Measurements from ENCODE around the gene TWF1. TPM values are rescaled to one million over a fixed set of nuclear protein-coding genes. Genes with fewer than 3 reads are reported as not detected.

TWF1 gene
- polyA plus RNA-seq, 1 donor from 2014 or later, result 97.2 TPM

- no peaks in the 10 kb centered on the region for H3F3A ChIP-seq (ENCODE audit: insufficient read depth, low read length, poor library complexity, severe bottlenecking)
- H3K4me3 ChIP-seq (ENCODE audit: low read length), result no peak overlapping the region
- no peaks in the 10 kb centered on the region for H3K9me2 ChIP-seq (ENCODE audit: insufficient read depth, low read length)
- H3K27ac ChIP-seq (ENCODE audit: low read length), result no peak overlapping the region
- H4K20me1 ChIP-seq (ENCODE audit: insufficient read depth), result no peaks in the 10 kb centered on the region
- no peaks in the 10 kb centered on the region for H3K36me3 ChIP-seq (ENCODE audit: insufficient read depth, low read length)
- no peak overlapping the region for H2AFZ ChIP-seq (ENCODE audit: low read depth, low read length)
- no peaks in the 10 kb centered on the region for H3K27me3 ChIP-seq (ENCODE audit: insufficient read depth, low read depth, low read length)
- H3K4me2 ChIP-seq (ENCODE audit: low read length), result no peak overlapping the region
- TF ChIP-seq, protein P1, sequence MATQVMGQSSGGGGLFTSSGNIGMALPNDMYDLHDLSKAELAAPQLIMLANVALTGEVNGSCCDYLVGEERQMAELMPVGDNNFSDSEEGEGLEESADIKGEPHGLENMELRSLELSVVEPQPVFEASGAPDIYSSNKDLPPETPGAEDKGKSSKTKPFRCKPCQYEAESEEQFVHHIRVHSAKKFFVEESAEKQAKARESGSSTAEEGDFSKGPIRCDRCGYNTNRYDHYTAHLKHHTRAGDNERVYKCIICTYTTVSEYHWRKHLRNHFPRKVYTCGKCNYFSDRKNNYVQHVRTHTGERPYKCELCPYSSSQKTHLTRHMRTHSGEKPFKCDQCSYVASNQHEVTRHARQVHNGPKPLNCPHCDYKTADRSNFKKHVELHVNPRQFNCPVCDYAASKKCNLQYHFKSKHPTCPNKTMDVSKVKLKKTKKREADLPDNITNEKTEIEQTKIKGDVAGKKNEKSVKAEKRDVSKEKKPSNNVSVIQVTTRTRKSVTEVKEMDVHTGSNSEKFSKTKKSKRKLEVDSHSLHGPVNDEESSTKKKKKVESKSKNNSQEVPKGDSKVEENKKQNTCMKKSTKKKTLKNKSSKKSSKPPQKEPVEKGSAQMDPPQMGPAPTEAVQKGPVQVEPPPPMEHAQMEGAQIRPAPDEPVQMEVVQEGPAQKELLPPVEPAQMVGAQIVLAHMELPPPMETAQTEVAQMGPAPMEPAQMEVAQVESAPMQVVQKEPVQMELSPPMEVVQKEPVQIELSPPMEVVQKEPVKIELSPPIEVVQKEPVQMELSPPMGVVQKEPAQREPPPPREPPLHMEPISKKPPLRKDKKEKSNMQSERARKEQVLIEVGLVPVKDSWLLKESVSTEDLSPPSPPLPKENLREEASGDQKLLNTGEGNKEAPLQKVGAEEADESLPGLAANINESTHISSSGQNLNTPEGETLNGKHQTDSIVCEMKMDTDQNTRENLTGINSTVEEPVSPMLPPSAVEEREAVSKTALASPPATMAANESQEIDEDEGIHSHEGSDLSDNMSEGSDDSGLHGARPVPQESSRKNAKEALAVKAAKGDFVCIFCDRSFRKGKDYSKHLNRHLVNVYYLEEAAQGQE (IDR thresholded peaks at IDR 0.05; ENCODE audit: borderline replicate concordance), result no peak
- TF ChIP-seq MXI1 (conservative IDR thresholded peaks at IDR 0.05; ENCODE audit: poor library complexity, severe bottlenecking) (no peak), POLR2AphosphoS5 (IDR thresholded peaks at IDR 0.05) (no peak), EZH2 (IDR thresholded peaks at IDR 0.05; ENCODE audit: borderline replicate concordance, insufficient read depth, low read length, poor library complexity, severe bottlenecking) (no peak), EP300 (conservative IDR thresholded peaks at IDR 0.05; ENCODE audit: poor library complexity, severe bottlenecking) (no peak), SMC3 (conservative IDR thresholded peaks at IDR 0.05; ENCODE audit: poor library complexity) (no peak), CTCF (IDR thresholded peaks at IDR 0.05; ENCODE audit: poor library complexity, severe bottlenecking) (no peak), RAD21 (conservative IDR thresholded peaks at IDR 0.05) (no peak), TAF1 (IDR thresholded peaks at IDR 0.05; ENCODE audit: low read depth) (no peak)
- H3K79me2 ChIP-seq (replicated peaks; ENCODE audit: insufficient read depth, low read length), result no peaks in the 10 kb centered on the region
- H3K9ac ChIP-seq (ENCODE audit: low read length), result no peak overlapping the region
- H3K9me3 ChIP-seq (ENCODE audit: low read length), result no peaks in the 10 kb centered on the region
Measured at GRCh38 chr12:43764528-43764927, 41.6 kb downstream of the TWF1 start.

GRCh38 chr12:43763769-43764168 is 42.3 kb downstream of the TWF1 start:
- Histone ChIP-seq H3F3A (ENCODE audit: insufficient read depth, low read length, poor library complexity, severe bottlenecking) (no peaks in the 10 kb centered on the region), H3K27ac (ENCODE audit: low read length) (no peak overlapping the region), H3K36me3 (ENCODE audit: insufficient read depth, low read length) (no peaks in the 10 kb centered on the region), H3K9me2 (ENCODE audit: insufficient read depth, low read length) (no peaks in the 10 kb centered on the region), H3K4me3 (ENCODE audit: low read length) (no peak overlapping the region), H3K27me3 (ENCODE audit: insufficient read depth, low read depth, low read length) (no peaks in the 10 kb centered on the region), H3K9me3 (ENCODE audit: low read length) (no peaks in the 10 kb centered on the region), H4K20me1 (ENCODE audit: insufficient read depth) (no peaks in the 10 kb centered on the region), H3K4me2 (ENCODE audit: low read length) (no peak overlapping the region), H2AFZ (ENCODE audit: low read depth, low read length) (no peak overlapping the region), H3K9ac (ENCODE audit: low read length) (no peak overlapping the region), H3K79me2 (replicated peaks; ENCODE audit: insufficient read depth, low read length) (no peaks in the 10 kb centered on the region)
- TF ChIP-seq EP300 (conservative IDR thresholded peaks at IDR 0.05; ENCODE audit: poor library complexity, severe bottlenecking), result no peak
- no peak for TF ChIP-seq TAF1 (IDR thresholded peaks at IDR 0.05; ENCODE audit: low read depth)
- no peak for TF ChIP-seq MXI1 (conservative IDR thresholded peaks at IDR 0.05; ENCODE audit: poor library complexity, severe bottlenecking)
- TF ChIP-seq RAD21 (conservative IDR thresholded peaks at IDR 0.05), result no peak
- no peak for TF ChIP-seq POLR2AphosphoS5 (IDR thresholded peaks at IDR 0.05)
